A549 (cell line): ENCODE results near the gene PGK1. TPM values are rescaled to one million over a fixed set of nuclear protein-coding genes. Genes with fewer than 3 reads are reported as not detected.
A peak's percentile ranks its signal among the peaks of the same experiment; 100 is the strongest.
"Not testable (repeated sequence)": the region's sequence is repeated elsewhere in the genome, so short reads cannot be mapped to it uniquely, and the experiment has no call there.

Experiments
- ATAC-seq, 2 experiments: fragments of 200-7000 bp in 1 of 2; fragments of >200 bp in 1 of 2; cut with Nextera tagmentation in 1 of 2; cut with Tn5 transposase in 1 of 2; 3 replicates each; pipeline versions ENCODE4 v1.8.0 to v1.9.1; 2018 to 2020; ENCODE audit warnings: mild to moderate bottlenecking in 1 of 2, moderate library complexity in 1 of 2
- CTCF ChIA-PET: fragments of 300-600 bp; sonication (Branson Sonifier 250); formaldehyde crosslinking; extraction: SDS; loops from one replicate; lab custom pipeline; 2021; ENCODE audit warnings: antibody characterized with exemption, inconsistent platforms; lab: Yijun Ruan, JAX
- POLR2A ChIA-PET: fragments of 350-600 bp; formaldehyde crosslinking; extraction: SDS; loops from one replicate; lab custom pipeline; 2021; ENCODE audit warnings: antibody characterized with exemption, inconsistent platforms; lab: Yijun Ruan, JAX
- DNase-seq, 2 experiments: peaks; one replicate each; pipeline versions ENCODE4 v3.0.0 to v3.0.0-alpha.2; 2011 to 2016; ENCODE audit warnings: low read depth in 1 of 2, low spot score in 1 of 2
- FAIRE-seq: peaks from 2 replicates; lab custom pipeline; 2011; peaks lifted over from hg19 to GRCh38; lab: Jason Lieb, UNC
- H3K27ac ChIP-seq, 2 experiments: fragments of >200 bp; sonication (Bioruptor Twin); formaldehyde crosslinking; 3 replicates each; pipeline ENCODE4 v1.5.1; 2016 to 2017
- H3K4me1 ChIP-seq: fragments of >200 bp; sonication (Bioruptor Twin); formaldehyde crosslinking; 3 replicates; pipeline ENCODE4 v1.6.1; 2016
- H3K4me2 ChIP-seq: fragments of >200 bp; sonication (Bioruptor Twin); formaldehyde crosslinking; 3 replicates; pipeline ENCODE4 v1.6.1; 2016
- H3K4me3 ChIP-seq: fragments of >200 bp; sonication (Bioruptor Twin); formaldehyde crosslinking; 3 replicates; pipeline ENCODE4 v1.5.1; 2016
- H3K9me3 ChIP-seq: fragments of >200 bp; sonication (Bioruptor Twin); formaldehyde crosslinking; 3 replicates; pipeline ENCODE4 v1.6.1; 2016
- BHLHE40 ChIP-seq: IDR thresholded peaks from 2 replicates; pipeline ENCODE4 v1.6.1; 2012; ENCODE audit warnings: low read depth, low read length, inconsistent platforms
- CEBPB ChIP-seq, 2 experiments: fragments of >200 bp in 1 of 2; sonication (Bioruptor Twin) in 1 of 2; formaldehyde crosslinking in 1 of 2; IDR thresholded peaks; 2 replicates each; pipeline ENCODE4 v1.6.1; 2012 to 2016
- CHD4 ChIP-seq: fragments of 200-600 bp; sonication (generic); IDR thresholded peaks from 2 replicates; pipeline ENCODE4 v1.6.1; 2016; ENCODE audit warnings: antibody characterized with exemption, mild to moderate bottlenecking, borderline replicate concordance
- EHF ChIP-seq: fragments of 250-450 bp; sonication (Bioruptor Pico); IDR thresholded peaks from 2 replicates; pipeline ENCODE4 v1.5.0; 2020; ENCODE audit warnings: mild to moderate bottlenecking
- FOXS1 ChIP-seq: fragments of 250-450 bp; sonication (Bioruptor Pico); IDR thresholded peaks from 2 replicates; pipeline ENCODE4 v1.5.0; 2020; ENCODE audit warnings: mild to moderate bottlenecking, moderate library complexity
- HOXB5 ChIP-seq: fragments of 250-450 bp; sonication (Bioruptor Pico); IDR thresholded peaks from 2 replicates; pipeline ENCODE4 v1.5.0; 2020; ENCODE audit warnings: mild to moderate bottlenecking, moderate library complexity
- JUNB ChIP-seq: fragments of >200 bp; sonication (Bioruptor Twin); formaldehyde crosslinking; IDR thresholded peaks from 2 replicates; pipeline ENCODE4 v1.6.1; 2016
- MYC ChIP-seq: IDR thresholded peaks from 2 replicates; pipeline ENCODE4 v1.6.1; 2012; ENCODE audit warnings: mild to moderate bottlenecking, inconsistent platforms, low read length, improper control_type of control experiment, borderline replicate concordance
- NPAS2 ChIP-seq: fragments of 250-450 bp; sonication (Bioruptor Pico); IDR thresholded peaks from 2 replicates; pipeline ENCODE4 v1.8.0; 2022; ENCODE audit warnings: mild to moderate bottlenecking, moderate library complexity, borderline replicate concordance
- RAD21 ChIP-seq, 2 experiments: fragments of >200 bp in 1 of 2; sonication (Bioruptor Twin) in 1 of 2; formaldehyde crosslinking in 1 of 2; IDR thresholded peaks in 1 of 2; conservative IDR thresholded peaks in 1 of 2; 2 replicates in 1 of 2; 3 replicates in 1 of 2; pipeline ENCODE4 v1.6.1; 2012 to 2018; ENCODE audit warnings: inconsistent platforms in 1 of 2
- RARB ChIP-seq: fragments of 250-450 bp; sonication (Bioruptor Pico); IDR thresholded peaks from 2 replicates; pipeline ENCODE4 v1.8.0; 2021; ENCODE audit warnings: mild to moderate bottlenecking, moderate library complexity
- RFX5 ChIP-seq: fragments of 450-650 bp; IDR thresholded peaks from 2 replicates; pipeline ENCODE4 v1.7.1; 2014; ENCODE audit warnings: antibody characterized with exemption, mild to moderate bottlenecking, moderate library complexity
- RNF2 ChIP-seq: fragments of 200-600 bp; sonication (generic); IDR thresholded peaks from 2 replicates; pipeline ENCODE4 v1.6.1; 2016; ENCODE audit warnings: low read depth, mild to moderate bottlenecking, antibody characterized with exemption, moderate library complexity, borderline replicate concordance
- TFCP2L1 ChIP-seq: fragments of 250-450 bp; sonication (Bioruptor Pico); IDR thresholded peaks from 2 replicates; pipeline ENCODE4 v1.5.0; 2021; ENCODE audit warnings: mild to moderate bottlenecking
- ZNF302 ChIP-seq: fragments of 250-450 bp; sonication (Bioruptor Pico); IDR thresholded peaks from 2 replicates; pipeline ENCODE4 v1.9.0; 2021; ENCODE audit warnings: inconsistent platforms, mild to moderate bottlenecking, moderate library complexity
- WGBS: methylation state at CpG from one replicate; pipeline ENCODE4 v1.1.6; 2017; ENCODE audit errors: missing lambda C conversion rate; 5-methylcytosine and 5-hydroxymethylcytosine counted together
- polyA plus RNA-seq, 4 experiments: library from polyadenylated mRNA; depleted of rRNA in 3 of 4; stranded (reverse); fragments of >200 nt; fragmentation: RNase III in 1 of 4; extraction: RNeasy Plus Mini Kit Qiagen cat#74134 plus additional on column Dnase treatment in 1 of 4; gene quantifications; 2 replicates in 3 of 4; 3 replicates in 1 of 4; pipeline ENCODE4 v1.2.3, GENCODE V29; 2011 to 2017
- TF ChIP-seq, protein P1 (sequence below): fragments of >200 bp; sonication (Bioruptor Twin); formaldehyde crosslinking; IDR thresholded peaks from 2 replicates; pipeline ENCODE4 v1.6.1; 2016
- TF ChIP-seq, protein P2 (sequence below): fragments of 250-450 bp; sonication (Bioruptor Pico); IDR thresholded peaks from 2 replicates; pipeline ENCODE4 v1.5.0; 2021; ENCODE audit warnings: mild to moderate bottlenecking, moderate library complexity, borderline replicate concordance
- TF ChIP-seq, protein P3 (sequence below): fragments of 250-450 bp; sonication (Bioruptor Pico); IDR thresholded peaks from 2 replicates; pipeline ENCODE4 v1.5.0; 2020; ENCODE audit warnings: low read depth, mild to moderate bottlenecking, moderate library complexity
- TF ChIP-seq, protein P4 (sequence below): fragments of >200 bp; sonication (Bioruptor Twin); formaldehyde crosslinking; IDR thresholded peaks from 3 replicates; pipeline ENCODE4 v1.6.1; 2016

PGK1 gene
- polyA plus RNA-seq, 2 of the 4 experiments (the other 2 are of a cell fraction): 351 to 689 TPM

DNA sequence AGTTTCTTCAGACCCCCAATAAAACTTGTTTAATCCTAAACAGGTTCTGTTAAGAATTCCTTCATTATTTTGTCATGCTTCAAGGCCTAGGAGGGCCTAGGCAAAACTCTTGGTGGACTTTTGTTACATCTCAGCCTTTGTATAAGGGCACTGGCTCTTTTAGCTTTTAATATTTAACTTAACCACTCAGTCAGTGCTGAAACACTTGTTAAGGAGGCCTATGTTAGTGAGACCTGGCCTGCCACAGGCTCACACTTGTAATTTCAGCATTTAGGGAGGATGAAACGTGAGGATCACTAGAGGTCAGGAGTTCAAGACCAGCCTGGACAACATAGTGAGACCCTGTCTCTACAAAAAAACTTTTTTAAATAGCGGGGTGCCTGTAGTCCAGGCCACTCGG lies 32.7 kb upstream of the PGK1 start:
- H3K4me3 ChIP-seq: no peak overlapping the region
- ChIA-PET POLR2A (no interaction called here), CTCF (interaction anchor here (1.3 kb wide), 1 partner anchor 21 kb away, joined by 5 read pairs; no protein-coding TSS in a partner anchor)
- FAIRE-seq (no peak), DNase-seq (no peak), ATAC-seq (no peak)
- H3K9me3 ChIP-seq: peaks cover 12% of the 10 kb centered on the region
- peak overlapping the region; percentile 59 to 84; a peak in 5 of 6 replicates for H3K27ac ChIP-seq
- peaks cover 29% of the 10 kb centered on the region for H3K4me1 ChIP-seq
- H3K4me2 ChIP-seq: no peak overlapping the region
- 68% methylated on average over 3 of the region's 3 CpGs for WGBS
- TF ChIP-seq, protein P1, sequence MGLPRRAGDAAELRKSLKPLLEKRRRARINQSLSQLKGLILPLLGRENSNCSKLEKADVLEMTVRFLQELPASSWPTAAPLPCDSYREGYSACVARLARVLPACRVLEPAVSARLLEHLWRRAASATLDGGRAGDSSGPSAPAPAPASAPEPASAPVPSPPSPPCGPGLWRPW: no peak
- TF ChIP-seq ZNF302: no peak
- TF ChIP-seq, protein P2, sequence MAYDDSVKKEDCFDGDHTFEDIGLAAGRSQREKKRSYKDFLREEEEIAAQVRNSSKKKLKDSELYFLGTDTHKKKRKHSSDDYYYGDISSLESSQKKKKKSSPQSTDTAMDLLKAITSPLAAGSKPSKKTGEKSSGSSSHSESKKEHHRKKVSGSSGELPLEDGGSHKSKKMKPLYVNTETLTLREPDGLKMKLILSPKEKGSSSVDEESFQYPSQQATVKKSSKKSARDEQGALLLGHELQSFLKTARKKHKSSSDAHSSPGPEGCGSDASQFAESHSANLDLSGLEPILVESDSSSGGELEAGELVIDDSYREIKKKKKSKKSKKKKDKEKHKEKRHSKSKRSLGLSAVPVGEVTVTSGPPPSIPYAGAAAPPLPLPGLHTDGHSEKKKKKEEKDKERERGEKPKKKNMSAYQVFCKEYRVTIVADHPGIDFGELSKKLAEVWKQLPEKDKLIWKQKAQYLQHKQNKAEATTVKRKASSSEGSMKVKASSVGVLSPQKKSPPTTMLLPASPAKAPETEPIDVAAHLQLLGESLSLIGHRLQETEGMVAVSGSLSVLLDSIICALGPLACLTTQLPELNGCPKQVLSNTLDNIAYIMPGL (CRISPR knock-in tag): no peak
- no peak for TF ChIP-seq BHLHE40
- no peak for TF ChIP-seq RARB
- no peak for TF ChIP-seq HOXB5 (CRISPR knock-in tag)
- no peak for TF ChIP-seq NPAS2
- TF ChIP-seq, protein P3, sequence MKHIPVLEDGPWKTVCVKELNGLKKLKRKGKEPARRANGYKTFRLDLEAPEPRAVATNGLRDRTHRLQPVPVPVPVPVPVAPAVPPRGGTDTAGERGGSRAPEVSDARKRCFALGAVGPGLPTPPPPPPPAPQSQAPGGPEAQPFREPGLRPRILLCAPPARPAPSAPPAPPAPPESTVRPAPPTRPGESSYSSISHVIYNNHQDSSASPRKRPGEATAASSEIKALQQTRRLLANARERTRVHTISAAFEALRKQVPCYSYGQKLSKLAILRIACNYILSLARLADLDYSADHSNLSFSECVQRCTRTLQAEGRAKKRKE: no peak

DNA sequence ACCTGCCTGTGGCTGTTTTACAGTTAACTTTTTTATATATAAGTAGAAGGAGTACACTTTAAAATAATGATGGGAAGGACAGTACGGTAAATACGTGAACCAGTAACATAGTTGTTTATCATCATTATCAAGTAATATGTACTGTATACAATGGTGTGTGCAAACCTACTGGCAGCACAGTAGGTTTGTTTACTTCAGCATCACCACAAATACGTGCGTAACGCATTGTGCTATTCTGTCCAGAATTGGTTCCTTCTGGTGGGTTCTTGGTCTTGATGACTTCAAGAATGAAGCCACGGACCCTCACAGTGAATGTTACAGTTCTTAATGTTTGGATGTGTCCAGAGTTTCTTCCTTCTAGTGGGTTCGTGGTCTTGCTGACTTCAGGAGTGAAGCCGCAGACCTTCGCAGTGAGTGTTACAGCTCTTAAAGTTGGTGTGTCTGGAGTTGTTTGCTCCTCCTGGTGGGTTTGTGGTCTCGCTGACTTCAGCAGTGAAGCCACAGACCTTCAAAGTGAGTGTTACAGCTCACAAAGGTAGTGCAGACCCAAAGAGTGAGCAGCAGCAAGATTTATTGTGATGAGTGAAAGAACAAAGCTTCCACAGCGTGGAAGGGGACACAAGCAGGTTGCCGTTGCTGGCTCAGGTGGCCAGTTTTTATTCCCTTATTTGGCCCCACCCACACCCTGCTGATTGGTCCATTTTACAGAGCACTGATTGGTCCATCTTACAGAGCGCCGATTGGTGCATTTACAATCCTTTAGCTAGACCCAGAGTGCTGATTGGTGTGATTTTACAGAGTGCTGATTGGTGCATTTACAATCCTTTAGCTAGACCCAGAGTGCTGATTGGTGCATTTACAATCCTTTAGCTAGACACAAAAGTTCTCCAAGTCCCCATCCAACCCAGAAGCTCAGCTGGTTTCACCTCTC lies 30.6 kb upstream of the PGK1 start:
- peaks cover 12% of the 10 kb centered on the region for H3K9me3 ChIP-seq
- CTCF ChIA-PET: interaction anchor here (0.6 to 1.0 kb wide), 3 partner anchors 11 to 48 kb away, joined by 3 to 4 read pairs (median 4); no protein-coding TSS in a partner anchor
- H3K4me2 ChIP-seq, ATAC-seq, POLR2A ChIA-PET, FAIRE-seq, H3K4me3 ChIP-seq, H3K27ac ChIP-seq, DNase-seq: not testable (repeated sequence)
- WGBS: 79% methylated on average over 11 of the region's 14 CpGs
- peaks cover 19% of the 10 kb centered on the region for H3K4me1 ChIP-seq

DNA sequence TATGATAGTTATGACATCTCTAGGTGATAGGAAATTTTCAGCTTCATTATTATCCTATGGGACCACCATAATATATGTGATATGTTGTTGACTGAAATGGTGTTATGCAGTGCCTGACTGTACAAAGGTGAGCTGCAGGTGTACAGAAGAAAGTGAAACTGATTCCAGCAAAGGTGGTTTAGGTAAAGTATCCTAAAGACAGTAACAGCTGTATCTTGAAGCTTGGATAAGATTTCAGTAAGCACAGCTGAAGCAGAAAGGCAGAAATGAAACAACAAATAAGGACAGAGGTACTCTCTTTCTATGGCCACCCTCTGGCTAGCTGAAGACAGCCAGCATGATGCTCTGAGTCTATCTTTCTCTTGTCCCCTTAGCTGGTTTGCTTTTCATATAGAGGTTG lies 30.0 kb upstream of the PGK1 start:
- POLR2A ChIA-PET: no interaction called here
- Histone ChIP-seq H3K4me1 (peaks cover 17% of the 10 kb centered on the region; the same call in 2 of the 3 replicates), H3K4me2 (no peak overlapping the region), H3K9me3 (peaks cover 12% of the 10 kb centered on the region), H3K4me3 (no peak overlapping the region), H3K27ac (no peak overlapping the region)
- DNase-seq (no peak), FAIRE-seq (no peak), ATAC-seq (no peak)
- CTCF ChIA-PET: interaction anchor here (0.6 to 1.0 kb wide), 2 partner anchors 11 to 45 kb away, joined by 3 to 4 read pairs; no protein-coding TSS in a partner anchor
- TF ChIP-seq, protein P4, sequence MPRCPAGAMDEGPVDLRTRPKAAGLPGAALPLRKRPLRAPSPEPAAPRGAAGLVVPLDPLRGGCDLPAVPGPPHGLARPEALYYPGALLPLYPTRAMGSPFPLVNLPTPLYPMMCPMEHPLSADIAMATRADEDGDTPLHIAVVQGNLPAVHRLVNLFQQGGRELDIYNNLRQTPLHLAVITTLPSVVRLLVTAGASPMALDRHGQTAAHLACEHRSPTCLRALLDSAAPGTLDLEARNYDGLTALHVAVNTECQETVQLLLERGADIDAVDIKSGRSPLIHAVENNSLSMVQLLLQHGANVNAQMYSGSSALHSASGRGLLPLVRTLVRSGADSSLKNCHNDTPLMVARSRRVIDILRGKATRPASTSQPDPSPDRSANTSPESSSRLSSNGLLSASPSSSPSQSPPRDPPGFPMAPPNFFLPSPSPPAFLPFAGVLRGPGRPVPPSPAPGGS: no peak
- TF ChIP-seq JUNB: no peak
- TF ChIP-seq RAD21 (conservative IDR thresholded peaks at IDR 0.05 in 1 of 2, IDR thresholded peaks at IDR 0.05 in 1 of 2): no peak
- TF ChIP-seq, protein P1: no peak
- no peak for TF ChIP-seq TFCP2L1 (CRISPR knock-in tag)
- no peak for TF ChIP-seq CHD4
- no peak for TF ChIP-seq MYC
- TF ChIP-seq FOXS1 (CRISPR knock-in tag): no peak
- no peak for TF ChIP-seq RNF2
- TF ChIP-seq CEBPB (IDR thresholded peaks at IDR 0.05): no peak
- no peak for TF ChIP-seq RFX5
- TF ChIP-seq, protein P2 (CRISPR knock-in tag): no peak
- no peak for TF ChIP-seq EHF
